ENCODE measurements around the gene NABP1.

Gene NABP1

GRCh38 chr2:191707542-191707941 is 29.6 kb downstream of the NABP1 start:
- no peak for DNase-seq (ENCODE audit: low read depth, low spot score)

GRCh38 chr2:191710411-191710900 is 32.5 kb downstream of the NABP1 start:
- DNase-seq (ENCODE audit: low read depth, low spot score), result no peak

- no peak for DNase-seq (ENCODE audit: low read depth, low spot score)
Observed at GRCh38 chr2:191711621-191712020, 33.7 kb downstream of the NABP1 start.

GRCh38 chr2:191713837-191714236 is 35.9 kb downstream of the NABP1 start:
- no peak for DNase-seq (ENCODE audit: low read depth, low spot score)

GRCh38 chr2:191714925-191715324 is 37.0 kb downstream of the NABP1 start:
- no peak for DNase-seq (ENCODE audit: low read depth, low spot score)

- DNase-seq (ENCODE audit: low read depth, low spot score), result no peak
Observed at GRCh38 chr2:191715471-191715870, 37.5 kb downstream of the NABP1 start.

GRCh38 chr2:191719261-191719660 is 41.3 kb downstream of the NABP1 start:
- DNase-seq (ENCODE audit: low read depth, low spot score), result no peak

- DNase-seq (ENCODE audit: low read depth, low spot score), result no peak
Observed at GRCh38 chr2:191719938-191720337, 42.0 kb downstream of the NABP1 start.

GRCh38 chr2:191721331-191721730 is 43.4 kb downstream of the NABP1 start:
- peak; percentile 12 for DNase-seq (ENCODE audit: low read depth, low spot score)

- DNase-seq (ENCODE audit: low read depth, low spot score), result no peak
Observed at GRCh38 chr2:191724015-191724414, 46.1 kb downstream of the NABP1 start.

- no peak for DNase-seq (ENCODE audit: low read depth, low spot score)
Observed at GRCh38 chr2:191728750-191729624, 51.1 kb downstream of the NABP1 start.

GRCh38 chr2:191730263-191730662 is 52.3 kb downstream of the NABP1 start:
- DNase-seq (ENCODE audit: low read depth, low spot score), result no peak

All from ELF-1 (cell line).